GM21390 (cell line): ENCODE results near the gene OMA1.

Source experiments
- ATAC-seq: cut with Tn5 transposase; IDR thresholded peaks from one replicate; pipeline ENCODE4 v1.9.1; 2021; ENCODE audit not compliant: unreplicated experiment

OMA1 gene

DNA sequence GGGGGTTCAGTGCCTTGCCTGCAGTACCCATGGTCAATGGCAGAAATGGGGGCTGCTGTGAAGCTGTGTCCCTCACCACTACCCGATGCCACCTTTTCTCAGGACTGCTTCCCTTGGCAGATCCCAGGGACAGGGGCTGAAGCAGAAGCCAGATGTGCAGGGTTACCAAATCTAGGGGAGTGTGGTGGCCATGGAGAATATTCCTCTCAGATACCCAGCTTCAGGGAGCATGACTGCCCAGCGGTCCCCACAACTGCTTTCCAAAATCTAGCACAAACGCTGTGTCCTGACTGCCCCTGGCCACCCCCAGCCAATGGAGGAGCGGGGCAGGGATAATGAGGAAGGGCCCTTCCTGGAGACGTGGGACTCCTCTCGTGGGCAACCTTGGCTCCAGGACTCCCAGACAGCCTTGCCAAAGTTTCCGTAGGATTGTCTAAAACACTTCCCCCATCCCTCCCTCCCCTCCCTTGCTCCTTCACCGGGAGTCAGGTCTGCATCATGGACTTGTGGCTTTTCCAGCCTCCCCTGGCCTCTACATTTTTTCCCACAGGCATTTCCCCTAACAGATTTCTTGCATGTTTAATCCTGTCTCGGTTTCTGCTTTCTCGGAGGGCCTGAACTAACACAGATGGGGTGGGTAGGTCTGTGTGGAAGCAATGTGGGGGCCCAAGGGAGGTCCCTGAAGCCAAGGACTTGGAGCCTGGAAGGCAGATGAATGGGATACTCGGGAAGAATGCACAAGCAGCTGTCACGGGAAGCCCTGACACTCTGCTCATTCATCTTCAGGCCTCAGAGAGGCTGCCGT is 80.5 kb downstream of the OMA1 start:
- ATAC-seq: no peak

DNA sequence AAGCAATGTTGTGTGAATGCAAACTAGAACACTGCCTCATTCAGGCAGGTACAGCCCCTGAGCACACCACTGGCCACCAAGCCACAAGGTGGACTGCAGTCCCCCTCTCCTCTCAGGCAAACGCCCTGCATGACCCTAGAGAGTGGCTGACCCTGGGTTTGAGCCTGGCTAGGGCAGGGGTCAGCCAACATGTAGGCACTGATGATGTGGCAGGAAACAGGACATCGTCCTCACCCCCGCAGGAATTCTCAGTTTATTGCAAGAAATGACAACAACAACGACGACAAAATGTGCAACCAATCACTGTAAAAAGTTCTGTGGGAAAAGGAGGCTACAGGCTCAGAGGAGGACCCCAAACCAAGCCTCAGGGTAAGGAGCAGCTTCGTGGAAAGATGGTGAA is 81.3 kb downstream of the OMA1 start:
- ATAC-seq: no peak

DNA sequence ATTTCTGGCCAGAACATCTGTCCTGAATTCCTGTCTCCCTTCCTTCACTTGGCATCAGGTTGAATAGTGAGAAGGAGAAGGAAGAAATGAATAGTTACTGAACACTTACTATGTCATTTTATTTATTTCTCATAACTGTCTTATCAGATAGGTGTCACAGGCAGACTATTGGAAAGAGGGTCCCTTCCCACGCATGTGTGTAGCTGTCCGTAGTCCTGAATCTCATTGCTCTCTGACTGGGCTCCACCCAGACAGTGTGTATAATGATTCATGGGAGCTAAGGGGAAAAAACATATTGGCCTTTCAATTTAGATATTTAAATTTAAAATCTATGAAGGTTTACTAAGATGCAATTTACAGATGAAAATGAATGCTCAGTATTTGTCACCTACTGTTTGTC is 86.1 kb downstream of the OMA1 start:
- no peak for ATAC-seq

DNA sequence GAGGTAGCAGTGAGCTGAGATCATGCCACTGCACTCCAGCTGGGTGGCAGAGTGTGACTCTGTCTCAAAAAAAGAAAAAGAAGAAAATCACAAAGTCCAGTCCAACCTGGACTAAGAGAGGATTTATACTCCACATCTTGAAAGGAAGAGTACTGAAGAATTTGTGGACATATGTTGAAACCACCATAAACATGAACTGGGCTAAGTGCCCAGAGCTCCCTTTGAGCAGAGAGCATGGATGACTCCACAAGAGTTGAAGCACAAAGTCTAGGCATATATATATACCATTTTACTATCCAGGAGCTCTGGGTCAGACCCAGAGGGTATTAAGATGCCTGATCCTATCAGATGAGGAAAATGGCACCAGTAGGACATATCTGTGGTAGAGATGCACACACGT is 86.6 kb downstream of the OMA1 start:
- no peak for ATAC-seq

DNA sequence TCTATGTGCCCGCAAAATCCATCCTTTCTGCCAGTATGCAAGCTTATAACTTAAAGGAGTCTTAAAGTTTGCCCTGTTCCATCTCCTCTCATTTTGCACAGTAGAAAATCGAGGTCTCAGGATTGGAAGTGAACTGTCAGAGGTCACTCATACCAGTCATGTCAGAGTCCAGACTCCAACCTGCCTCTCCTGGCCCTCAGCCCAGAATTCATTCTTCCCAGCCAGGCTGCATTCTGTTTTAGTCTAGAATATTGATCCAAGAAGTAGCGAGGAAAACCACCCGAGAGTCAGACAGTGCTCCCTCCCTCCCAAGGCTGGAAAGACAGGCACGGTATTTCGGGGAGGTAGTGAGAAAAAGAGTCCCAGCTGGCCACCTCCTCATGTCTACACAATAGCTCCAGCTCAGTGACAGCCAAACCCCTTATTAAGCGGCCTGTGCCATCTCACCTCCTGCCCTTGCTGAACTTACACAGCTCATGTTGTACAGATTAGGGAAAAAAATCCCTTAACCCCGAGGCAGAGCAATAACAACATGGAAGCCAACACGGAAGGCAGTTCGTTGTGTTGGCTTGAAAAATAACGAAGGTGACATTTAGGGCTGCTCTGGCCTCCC is 89.4 kb downstream of the OMA1 start:
- ATAC-seq: no peak

DNA sequence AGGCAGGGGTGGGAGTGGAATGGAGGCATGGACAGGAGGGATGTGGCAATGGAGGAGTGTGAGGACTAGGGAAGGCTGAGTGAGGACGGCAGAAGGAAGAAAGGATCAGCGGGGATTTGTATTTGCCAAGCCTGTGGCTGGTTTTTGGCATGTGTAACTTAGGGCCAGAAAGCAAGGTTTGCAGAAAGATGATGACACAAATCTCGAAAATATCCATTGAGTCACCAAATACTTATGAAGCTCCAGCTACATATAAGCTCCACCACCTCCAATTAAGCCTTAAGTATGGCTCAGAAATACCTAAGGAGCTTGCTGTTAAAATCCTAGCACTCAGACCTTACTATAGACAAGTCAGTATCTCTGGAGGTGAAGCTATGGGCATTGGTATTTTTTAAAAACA is 90.1 kb downstream of the OMA1 start:
- no peak for ATAC-seq

DNA sequence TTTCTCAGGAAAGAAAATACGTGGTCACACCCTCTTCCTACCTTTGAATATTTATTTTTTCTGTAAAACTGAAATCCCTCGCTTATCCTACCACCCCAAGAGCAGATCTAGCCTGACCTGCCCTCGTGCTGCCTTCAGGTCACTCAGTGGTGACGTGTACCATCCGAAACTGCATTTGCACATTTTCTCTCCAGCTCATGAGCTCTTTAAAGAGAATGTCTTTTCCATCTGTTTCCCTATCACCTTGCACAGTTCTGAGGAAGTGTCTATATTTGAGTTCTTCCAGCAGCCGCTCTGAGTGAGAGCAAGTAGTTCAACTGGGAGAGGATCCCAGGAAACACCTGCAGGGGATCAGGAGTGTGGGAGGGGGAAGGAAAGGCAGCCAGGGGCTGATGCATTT is 91.7 kb downstream of the OMA1 start:
- no peak for ATAC-seq

DNA sequence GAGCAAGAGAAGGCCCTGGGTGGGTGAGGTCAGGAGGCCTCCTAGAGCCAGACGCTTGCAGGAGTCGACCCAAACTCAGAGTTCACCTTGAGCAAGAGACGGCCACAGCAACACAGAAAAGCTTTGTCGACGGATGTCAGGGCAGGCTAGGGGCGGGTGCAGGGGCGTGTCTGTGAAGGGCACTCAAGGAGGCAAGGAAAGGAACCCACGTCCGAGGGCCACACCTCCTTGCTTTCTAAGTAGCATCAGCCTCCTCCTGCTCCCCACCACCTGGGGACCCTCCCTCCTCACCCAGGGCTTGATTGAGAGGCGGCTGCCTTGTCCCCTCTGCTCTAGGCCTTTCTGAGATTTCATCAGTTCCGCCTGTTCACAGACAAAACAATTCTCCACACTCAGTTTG is 92.1 kb downstream of the OMA1 start:
- no peak for ATAC-seq

DNA sequence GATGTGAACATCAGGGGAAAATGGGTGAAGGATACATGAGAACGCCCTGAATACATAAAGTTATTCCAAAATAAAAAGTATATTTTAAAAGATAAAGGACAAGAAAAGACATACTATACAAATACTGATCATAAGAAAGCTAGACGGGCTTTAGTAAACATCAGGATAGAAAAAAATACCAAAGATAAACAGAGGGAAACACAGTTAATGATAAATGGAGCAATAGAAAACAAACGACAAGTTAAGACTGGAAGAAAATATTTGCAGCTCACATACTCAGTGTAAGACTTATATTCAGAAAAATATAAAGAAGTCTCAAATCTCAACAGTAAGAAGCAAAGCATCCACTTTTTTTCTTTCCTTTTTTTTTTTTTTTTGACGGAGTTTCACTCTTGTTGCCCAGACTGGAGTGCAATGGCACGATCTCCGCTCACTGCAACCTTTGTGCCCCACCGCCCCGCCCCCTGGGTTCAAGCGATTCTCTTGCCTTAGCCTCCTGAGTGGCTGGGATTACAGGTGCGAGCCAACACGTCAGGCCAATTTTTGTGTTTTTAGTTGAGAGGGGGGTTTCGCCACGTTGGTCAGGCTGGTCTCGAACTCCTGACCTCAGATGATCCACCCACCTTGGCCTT is 94.8 kb downstream of the OMA1 start:
- ATAC-seq: no peak

DNA sequence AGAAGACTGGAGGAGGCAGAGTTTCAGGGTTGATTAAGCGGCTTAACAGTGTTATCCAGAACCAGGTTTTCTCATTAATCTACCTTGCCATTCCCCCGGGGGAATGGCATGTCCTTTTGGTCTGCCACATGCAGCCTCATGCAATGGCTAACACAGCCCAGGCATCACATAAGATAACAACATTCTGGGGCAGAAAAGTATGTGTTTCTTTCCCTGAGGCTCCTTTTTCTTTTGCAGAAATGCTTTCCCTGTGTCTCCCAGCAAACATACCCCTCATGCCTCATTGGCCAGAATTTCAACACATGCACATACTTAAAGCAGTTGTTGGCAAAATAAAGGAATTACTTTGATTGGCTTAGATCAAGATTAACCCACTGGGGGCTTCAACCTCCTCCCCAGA is 98.6 kb downstream of the OMA1 start:
- no peak for ATAC-seq

DNA sequence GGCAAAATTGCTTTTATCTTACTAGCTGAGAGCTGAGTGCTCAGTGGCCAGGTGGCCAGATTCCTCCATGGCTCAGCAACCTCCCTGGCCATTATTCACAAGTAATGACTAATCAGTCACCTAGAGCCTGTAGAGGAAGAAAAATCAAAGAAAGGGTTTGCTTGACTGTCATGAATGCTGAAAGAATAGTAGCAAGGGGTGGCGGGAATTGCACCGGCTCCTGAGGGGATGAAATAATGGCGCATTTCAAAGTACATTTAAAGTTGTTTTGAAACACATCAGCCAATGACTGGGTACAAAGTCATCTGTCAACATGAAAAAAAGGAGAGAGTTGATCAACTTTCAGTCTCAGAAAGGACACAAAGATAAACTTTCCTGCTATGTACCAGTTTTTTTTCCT is 99.5 kb downstream of the OMA1 start:
- no peak for ATAC-seq

DNA sequence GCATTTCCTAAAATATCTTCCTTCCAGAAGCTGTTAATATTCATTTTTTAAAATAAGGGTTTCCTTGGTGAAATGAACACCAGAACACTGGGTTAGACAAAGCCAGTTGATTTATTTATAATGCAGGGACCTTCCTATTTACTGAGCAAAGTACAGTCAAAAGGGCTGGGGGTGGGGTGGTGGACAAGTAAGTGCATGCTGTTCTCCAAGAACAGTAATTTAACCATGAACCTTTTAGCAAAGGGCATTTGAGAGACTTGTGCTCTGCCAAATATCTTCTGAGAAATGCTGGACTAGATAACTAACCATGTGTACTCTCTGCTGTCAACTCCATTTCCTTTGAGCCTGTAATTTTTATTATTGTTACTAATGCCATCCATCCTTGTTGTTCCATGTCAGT is 100.2 kb downstream of the OMA1 start:
- ATAC-seq: no peak

DNA sequence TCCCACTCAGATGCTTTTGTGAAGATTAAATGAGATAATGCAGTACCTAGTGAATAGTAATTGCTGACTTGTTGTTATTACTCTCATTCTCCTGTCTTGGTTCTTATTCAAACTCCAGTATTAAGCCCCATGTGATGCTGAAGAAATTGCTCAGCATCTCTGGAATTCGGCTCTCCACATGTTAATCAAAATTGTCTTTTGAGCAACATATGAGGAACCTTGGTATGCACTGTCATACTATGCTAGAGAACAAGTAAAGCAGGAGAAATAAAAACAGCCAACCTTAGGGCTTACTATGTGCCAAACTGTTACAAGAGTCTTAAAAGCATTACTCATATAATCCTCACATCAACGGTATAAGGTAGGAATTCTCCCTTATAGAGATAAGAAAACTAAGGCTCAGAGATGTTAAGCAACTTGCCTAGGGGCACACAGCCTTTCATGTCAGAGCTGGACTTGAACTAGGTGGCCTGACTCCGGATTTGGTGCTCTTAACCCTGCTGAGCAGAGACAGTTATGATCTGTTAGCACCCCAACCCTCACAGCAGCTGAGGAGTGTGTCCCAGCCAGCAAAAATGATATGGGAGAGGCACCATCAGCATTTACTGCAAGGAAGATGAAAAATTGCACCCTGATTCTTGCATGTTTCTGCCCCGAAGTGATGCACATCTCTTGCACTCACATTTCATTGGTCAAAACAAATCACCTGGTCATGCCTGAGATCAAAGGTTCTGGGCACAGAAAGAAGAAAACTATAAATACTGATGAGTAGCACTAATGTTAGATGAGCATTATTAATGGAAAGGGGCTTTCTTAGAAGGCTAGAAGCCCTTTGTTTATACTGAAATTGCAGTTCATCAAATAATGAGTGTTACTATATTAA is 102.3 kb downstream of the OMA1 start:
- ATAC-seq: no peak

DNA sequence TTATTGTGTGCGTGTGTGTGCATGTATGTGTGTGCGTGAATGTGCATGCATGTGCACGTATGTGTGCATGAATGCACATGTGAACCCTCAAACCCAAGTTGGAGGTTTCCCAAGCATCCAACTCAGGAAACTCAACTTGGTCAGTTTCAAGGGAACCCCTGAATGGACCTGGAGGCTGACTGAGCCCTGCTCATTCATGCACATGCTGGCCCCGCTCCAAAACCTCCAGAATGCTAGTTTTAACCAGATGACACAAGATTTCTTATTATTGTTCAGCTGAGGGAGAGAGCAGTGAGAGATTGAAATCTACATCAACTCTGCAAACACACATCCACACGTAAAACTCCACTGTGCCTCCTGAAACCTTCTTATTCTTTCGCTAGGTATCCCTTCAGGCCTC is 104.4 kb downstream of the OMA1 start:
- no peak for ATAC-seq

DNA sequence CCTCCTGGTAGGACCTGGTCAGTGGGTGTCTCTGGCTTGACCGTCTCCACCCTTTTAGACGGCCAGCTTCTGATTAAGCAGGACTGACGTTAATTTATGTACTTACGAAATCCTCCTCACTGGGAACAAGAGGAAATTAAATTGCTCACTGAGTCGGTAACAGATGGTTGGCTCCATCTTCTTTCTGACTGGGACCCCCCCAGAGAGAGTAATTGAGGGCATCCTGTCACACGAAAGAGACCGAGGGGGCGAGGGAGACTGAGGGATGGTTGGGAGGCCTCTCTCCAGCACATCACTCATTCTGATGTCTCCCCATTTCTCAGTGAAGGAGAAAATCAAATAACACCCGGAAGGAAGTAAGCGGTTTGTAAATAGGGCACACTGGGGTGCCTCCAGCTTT is 104.8 kb downstream of the OMA1 start:
- ATAC-seq: no peak

DNA sequence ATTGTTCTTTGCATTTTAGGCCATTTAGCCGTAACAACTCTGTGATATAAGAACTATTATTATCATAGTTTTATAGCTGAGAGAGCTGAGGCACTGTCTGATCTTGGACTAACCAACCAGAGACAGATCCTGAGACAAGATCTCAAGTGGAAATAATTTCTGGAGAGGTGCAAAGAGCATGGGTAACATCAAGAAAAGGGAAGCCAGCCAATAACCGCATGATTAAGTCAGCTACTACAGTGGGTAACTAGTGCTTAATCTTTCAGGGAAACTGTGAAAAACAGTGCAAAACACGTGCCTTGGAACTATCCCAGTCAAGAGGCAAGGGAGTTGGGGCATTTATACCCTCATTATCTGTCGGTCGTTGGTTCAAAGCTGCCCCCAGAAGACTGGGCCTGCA is 105.8 kb downstream of the OMA1 start:
- ATAC-seq: no peak

DNA sequence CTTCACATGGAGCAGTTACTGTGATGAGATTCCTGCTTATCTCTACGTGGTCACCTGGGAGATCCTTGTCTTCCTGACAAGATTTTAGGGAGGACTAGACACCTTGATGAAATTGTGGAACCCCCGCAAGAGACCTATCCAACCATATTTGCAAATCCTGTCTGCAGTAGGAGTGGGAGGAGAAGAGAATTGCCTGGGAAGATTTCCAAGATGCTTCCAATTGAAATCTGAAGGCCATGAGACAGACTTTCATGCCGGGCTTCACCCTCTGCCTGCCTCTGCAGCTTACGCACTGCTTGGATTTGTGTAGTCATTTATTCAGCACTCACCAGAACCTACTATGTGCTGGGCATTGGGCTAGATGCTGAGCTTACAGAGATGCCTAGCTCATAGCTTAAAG is 106.6 kb downstream of the OMA1 start:
- ATAC-seq: no peak

DNA sequence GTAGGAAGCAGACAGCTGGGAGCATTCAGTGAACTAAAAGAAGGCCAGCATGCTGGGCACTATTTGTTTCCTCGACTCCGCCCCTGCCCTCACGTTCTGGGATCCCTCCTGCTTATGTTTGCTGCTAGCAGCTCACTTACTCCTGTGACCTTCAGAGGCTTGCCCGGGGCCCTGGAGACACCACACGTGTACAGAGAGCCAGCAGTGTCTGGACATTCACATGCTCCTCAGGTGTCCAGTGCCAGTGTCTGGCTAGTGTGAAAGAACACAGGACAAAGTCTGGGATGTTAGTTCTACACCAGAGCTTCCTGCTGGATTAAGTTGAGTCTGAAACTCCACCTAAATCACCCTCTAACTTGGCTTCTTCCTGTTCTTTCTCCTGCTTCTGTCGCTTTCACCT is 108.1 kb downstream of the OMA1 start:
- ATAC-seq: no peak

DNA sequence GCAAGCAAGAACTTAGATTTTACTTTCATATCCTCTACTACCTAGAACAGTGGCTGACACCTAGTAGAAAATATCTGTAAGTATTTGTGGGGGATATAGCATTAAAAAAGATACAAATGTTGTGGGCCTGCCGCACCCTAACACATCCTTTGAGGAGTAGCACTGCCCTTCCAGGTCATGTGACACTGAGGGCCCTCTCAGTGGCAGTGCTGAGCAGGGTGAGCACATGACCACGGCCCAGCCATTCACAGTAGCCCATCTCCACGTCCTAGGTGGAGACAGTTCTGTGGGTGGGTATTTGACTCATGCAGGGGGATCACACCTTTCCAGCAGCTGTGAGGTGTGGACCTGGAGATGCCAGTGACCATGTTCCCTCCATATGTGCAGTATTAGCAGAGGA is 108.9 kb downstream of the OMA1 start:
- ATAC-seq: no peak

DNA sequence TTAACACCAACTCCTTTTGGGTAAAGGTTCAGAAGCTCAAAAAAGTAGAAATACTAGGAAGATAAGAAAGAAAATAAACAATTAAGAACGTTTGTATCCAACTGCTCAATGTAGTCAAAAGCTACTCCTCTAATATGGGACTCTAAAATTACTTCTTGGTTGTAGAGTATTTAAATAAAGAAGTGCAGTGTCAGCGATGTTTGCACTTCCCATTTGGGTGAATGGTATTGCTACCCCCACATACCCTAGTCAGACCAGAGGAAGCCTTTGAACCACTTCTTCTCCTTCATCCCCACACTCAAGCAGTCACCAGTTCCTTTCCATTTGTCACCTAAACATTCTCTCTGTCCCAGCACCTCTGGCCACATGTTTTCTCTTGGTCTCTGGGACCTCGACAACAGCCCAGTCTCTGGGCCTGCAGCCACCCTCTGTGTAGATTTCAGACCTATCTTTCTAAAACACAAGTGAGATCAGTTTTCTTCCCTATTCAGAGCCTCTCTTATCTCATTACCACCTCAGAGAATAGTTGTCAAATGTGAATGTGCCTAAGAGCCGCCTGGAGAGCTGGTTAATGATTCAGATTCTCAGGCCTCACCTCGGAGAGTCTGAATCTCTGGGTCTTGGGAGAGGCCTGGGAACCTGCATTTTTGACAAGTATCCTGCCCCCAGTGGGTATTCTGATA is 109.8 kb downstream of the OMA1 start:
- no peak for ATAC-seq

DNA sequence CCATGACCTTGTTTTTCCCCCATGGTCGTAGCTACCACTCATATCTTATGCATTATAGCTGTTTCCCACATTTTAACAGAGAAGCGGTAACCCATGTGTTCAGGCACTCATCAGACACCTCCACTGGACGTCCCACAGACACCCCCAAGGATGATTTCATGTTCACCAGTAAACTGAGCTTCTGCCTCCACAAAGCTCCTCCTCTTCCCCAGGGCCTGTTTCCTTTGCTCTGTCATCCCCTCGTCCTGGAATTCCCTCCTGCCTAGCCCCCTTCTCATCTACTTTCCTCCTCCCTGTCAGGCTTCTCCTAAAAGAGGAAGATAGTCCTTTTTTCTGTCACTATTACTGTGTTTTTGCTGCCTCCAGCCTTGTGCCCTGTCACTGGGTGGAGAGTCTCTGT is 111.2 kb downstream of the OMA1 start:
- ATAC-seq: no peak
